Measurements from ENCODE around the gene RTL9.

GRCh38 chrX:110363244-110363643, 4.6 kb downstream of the RTL9 start:
- no peak for TF ChIP-seq ZNF263 (CRISPR knock-in tag; IDR thresholded peaks at IDR 0.05; ENCODE audit: low read depth)
- TF ChIP-seq ZNF121 (CRISPR knock-in tag; IDR thresholded peaks at IDR 0.05), result no peak
- TF ChIP-seq IRF1 (CRISPR knock-in tag; IDR thresholded peaks at IDR 0.05), result no peak
- no peak for TF ChIP-seq CTCF (IDR thresholded peaks at IDR 0.05)
- TF ChIP-seq CREM (CRISPR knock-in tag; IDR thresholded peaks at IDR 0.05), result no peak
- TF ChIP-seq NFYB (CRISPR knock-in tag; conservative IDR thresholded peaks at IDR 0.05; ENCODE audit: low read depth), result no peak
- no peak for TF ChIP-seq NR3C1 (CRISPR knock-in tag; conservative IDR thresholded peaks at IDR 0.05; ENCODE audit: low read depth)
- no peak for TF ChIP-seq AFF4 (CRISPR knock-in tag; IDR thresholded peaks at IDR 0.05; ENCODE audit: borderline replicate concordance)
- no peak for TF ChIP-seq NR1H2 (CRISPR knock-in tag; IDR thresholded peaks at IDR 0.05)
- no peak for TF ChIP-seq STAT6 (CRISPR knock-in tag; conservative IDR thresholded peaks at IDR 0.05; ENCODE audit: low read depth)
- no peak for TF ChIP-seq ATF3 (CRISPR knock-in tag; conservative IDR thresholded peaks at IDR 0.05)
